CD4-positive, alpha-beta memory T cell (primary cell): ENCODE results near the gene B3GNT5. TPM values are rescaled to one million over a fixed set of nuclear protein-coding genes. Genes with fewer than 3 reads are reported as not detected.

Source experiments
- CTCF ChIA-PET: fragments of 350-600 bp; sonication (Branson Sonifier 250); formaldehyde crosslinking; loops from one replicate; lab custom pipeline; 2021; ENCODE audit warnings: inconsistent platforms; ENCODE audit not compliant: partially characterized antibody; lab: Charles Lee
- POLR2A ChIA-PET: fragments of 350-600 bp; sonication (Branson Sonifier 250); formaldehyde crosslinking; loops from one replicate; lab custom pipeline; 2021; ENCODE audit not compliant: partially characterized antibody; lab: Charles Lee
- DNase-seq, 5 donors: peaks; one replicate each; pipeline versions ENCODE4 v3.0.0 to v3.0.0-alpha.2; 2020 to 2022; ENCODE audit warnings: mixed read lengths in 1 of 5
- H3K27ac ChIP-seq: one replicate; pipeline ENCODE4 v1.7.0; 2013; ENCODE audit warnings: low read depth, low read length
- H3K27me3 ChIP-seq: 2 replicates; pipeline ENCODE4 v1.7.0; 2013; ENCODE audit warnings: mild to moderate bottlenecking, low read length, moderate library complexity; ENCODE audit not compliant: insufficient read depth
- H3K36me3 ChIP-seq: 2 replicates; pipeline ENCODE4 v1.7.0; 2013; ENCODE audit warnings: mild to moderate bottlenecking, low read length, moderate library complexity; ENCODE audit not compliant: insufficient read depth
- H3K4me1 ChIP-seq: 2 replicates; pipeline ENCODE4 v1.7.0; 2013; ENCODE audit warnings: mild to moderate bottlenecking, low read length, moderate library complexity; ENCODE audit not compliant: insufficient read depth
- H3K4me3 ChIP-seq, 2 donors: one replicate each; pipeline ENCODE4 v1.7.0; 2013; ENCODE audit warnings: low read length in 2 of 2, mild to moderate bottlenecking in 1 of 2
- H3K9me3 ChIP-seq, 2 donors: one replicate each; pipeline ENCODE4 v1.7.0; 2013; ENCODE audit warnings: low read length in 2 of 2, control low read depth in 1 of 2; ENCODE audit not compliant: control insufficient read depth in 1 of 2
- H3K27ac Mint-ChIP-seq, 7 donors: one replicate each; pipeline ENCODE4 v1.8.0; 2020 to 2021; ENCODE audit warnings: mixed read lengths in 7 of 7, mild to moderate bottlenecking in 6 of 7, inconsistent platforms in 3 of 7, moderate library complexity in 3 of 7
- H3K27me3 Mint-ChIP-seq, 2 donors: one replicate each; pipeline ENCODE4 v1.8.0; 2020 to 2021; ENCODE audit warnings: mixed read lengths in 2 of 2
- H3K36me3 Mint-ChIP-seq, 2 donors: one replicate each; pipeline ENCODE4 v1.8.0; 2020 to 2021; ENCODE audit warnings: mixed read lengths in 2 of 2, inconsistent platforms in 1 of 2, mild to moderate bottlenecking in 1 of 2
- H3K4me1 Mint-ChIP-seq, 4 donors: one replicate each; pipeline ENCODE4 v1.8.0; 2020 to 2021; ENCODE audit warnings: mixed read lengths in 4 of 4, mild to moderate bottlenecking in 1 of 4
- H3K4me3 Mint-ChIP-seq, 8 donors: one replicate each; pipeline ENCODE4 v1.8.0; 2020 to 2021; ENCODE audit warnings: mixed read lengths in 8 of 8, mild to moderate bottlenecking in 7 of 8, moderate library complexity in 6 of 8, inconsistent platforms in 3 of 8
- H3K9me3 Mint-ChIP-seq, 8 donors: one replicate each; pipeline ENCODE4 v1.8.0; 2020 to 2021; ENCODE audit warnings: mixed read lengths in 8 of 8, mild to moderate bottlenecking in 5 of 8, inconsistent platforms in 3 of 8, moderate library complexity in 1 of 8
- intact Hi-C: fragments of 100-400 bp; cut with micrococcal nuclease; formaldehyde crosslinking; loops from one replicate; pipeline ENCODE4 v1.15.1; 2023
- polyA plus RNA-seq, 2 donors: library from polyadenylated mRNA; unstranded; fragments of 300-500 nt; fragmentation: Illumina TruSeq; gene quantifications; one replicate each; pipeline ENCODE4 v1.2.3, GENCODE V29; 2021
- total RNA-seq, 2 experiments: library from RNA; stranded (reverse); gene quantifications; one replicate each; pipeline ENCODE4 v1.2.3, GENCODE V29; 2021

B3GNT5 gene
- total and polyA plus RNA-seq, 4 experiments from 2014 or later = 0.08 to 0.53 (median 0.33) TPM

- no peaks in the 10 kb centered on the region for H3K9me3 ChIP-seq
- H3K4me1 ChIP-seq = no peaks in the 10 kb centered on the region
- H3K27ac ChIP-seq = no peak overlapping the region
- Mint-ChIP-seq H3K36me3 (peaks cover 0 to 13% of the 10 kb centered on the region in 2 donors), H3K27ac (no peak overlapping the region), H3K9me3 (peaks cover 0 to 1% (median 0%) of the 10 kb centered on the region in 8 donors), H3K27me3 (no peaks in the 10 kb centered on the region), H3K4me3 (no peak overlapping the region), H3K4me1 (no peaks in the 10 kb centered on the region)
- ChIA-PET CTCF (no interaction called here), POLR2A (no interaction called here)
- DNase-seq = no peak
- no peaks in the 10 kb centered on the region for H3K27me3 ChIP-seq
- H3K36me3 ChIP-seq = no peaks in the 10 kb centered on the region
- intact Hi-C loops = no loop called here
- H3K4me3 ChIP-seq = no peak overlapping the region
Observed at GRCh38 chr3:183230826-183231225, 22.2 kb upstream of the B3GNT5 start.

- H3K27me3 Mint-ChIP-seq = no peaks in the 10 kb centered on the region
- Histone ChIP-seq H3K4me3 (no peak overlapping the region), H3K27me3 (no peaks in the 10 kb centered on the region), H3K36me3 (no peaks in the 10 kb centered on the region), H3K4me1 (no peaks in the 10 kb centered on the region), H3K27ac (no peak overlapping the region), H3K9me3 (no peaks in the 10 kb centered on the region)
- ChIA-PET CTCF (no interaction called here), POLR2A (no interaction called here)
- H3K9me3 Mint-ChIP-seq = peaks cover 0 to 1% (median 0%) of the 10 kb centered on the region in 8 donors
- peaks cover 0 to 6% of the 10 kb centered on the region in 2 donors for H3K36me3 Mint-ChIP-seq
- H3K4me1 Mint-ChIP-seq = no peaks in the 10 kb centered on the region
- H3K27ac Mint-ChIP-seq = peak overlapping the region in 1 of 7 donors; percentile 11
- intact Hi-C loops = no loop called here
- no peak overlapping the region for H3K4me3 Mint-ChIP-seq
- DNase-seq = no peak
Observed at GRCh38 chr3:183233966-183234365, 19.1 kb upstream of the B3GNT5 start.

DNA sequence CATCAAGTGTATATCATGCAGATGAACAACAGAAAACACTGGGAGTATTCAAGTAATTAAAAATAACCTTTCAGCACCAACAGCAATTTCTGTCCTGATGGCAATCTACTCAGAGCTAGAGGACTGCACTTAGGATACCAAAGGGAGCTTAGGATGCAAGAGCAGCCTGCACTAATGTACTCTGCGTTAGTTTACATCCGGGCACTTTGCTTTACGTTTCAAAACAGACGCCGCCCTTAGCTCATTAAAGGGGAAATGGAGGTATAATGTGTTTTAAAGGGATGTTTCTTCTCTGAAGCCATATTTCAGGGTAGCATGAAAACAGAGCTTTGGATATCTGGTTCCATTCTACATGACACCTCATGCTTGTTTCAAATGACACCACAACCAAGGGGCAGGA is 14.0 kb upstream of the B3GNT5 start:
- peaks cover 2 to 4% of the 10 kb centered on the region in 2 donors for H3K27me3 Mint-ChIP-seq
- ChIA-PET POLR2A (no interaction called here), CTCF (interaction anchor here (0.7 kb wide), 1 partner anchor 53 kb away, joined by 4 read pairs; no protein-coding TSS in a partner anchor)
- no peaks in the 10 kb centered on the region for H3K4me1 Mint-ChIP-seq
- H3K36me3 Mint-ChIP-seq = peaks cover 15 to 28% of the 10 kb centered on the region in 2 donors
- Histone ChIP-seq H3K4me3 (no peak overlapping the region), H3K4me1 (no peaks in the 10 kb centered on the region), H3K27ac (no peak overlapping the region), H3K36me3 (no peaks in the 10 kb centered on the region), H3K27me3 (no peaks in the 10 kb centered on the region), H3K9me3 (peaks cover 6% of the 10 kb centered on the region in 2 donors)
- peaks cover 0 to 27% (median 22%) of the 10 kb centered on the region in 8 donors for H3K9me3 Mint-ChIP-seq
- no peak for DNase-seq
- no peak overlapping the region for H3K27ac Mint-ChIP-seq
- intact Hi-C loops = no loop called here
- H3K4me3 Mint-ChIP-seq = no peak overlapping the region

GRCh38 chr3:183242431-183242830 is 10.6 kb upstream of the B3GNT5 start:
- H3K4me1 Mint-ChIP-seq = no peaks in the 10 kb centered on the region
- intact Hi-C loops = no loop called here
- POLR2A ChIA-PET = no interaction called here

GRCh38 chr3:183244219-183244618 is 8.8 kb upstream of the B3GNT5 start:
- Histone ChIP-seq H3K9me3 (peaks cover 6% of the 10 kb centered on the region in 2 donors), H3K36me3 (no peaks in the 10 kb centered on the region), H3K4me1 (no peaks in the 10 kb centered on the region), H3K27me3 (no peaks in the 10 kb centered on the region), H3K27ac (no peak overlapping the region), H3K4me3 (no peak overlapping the region)
- peaks cover 2 to 32% (median 24%) of the 10 kb centered on the region in 8 donors for H3K9me3 Mint-ChIP-seq
- H3K27me3 Mint-ChIP-seq = peaks cover 2 to 4% of the 10 kb centered on the region in 2 donors
- H3K4me1 Mint-ChIP-seq = no peaks in the 10 kb centered on the region
- intact Hi-C loops = no loop called here
- no peak overlapping the region for H3K27ac Mint-ChIP-seq
- ChIA-PET CTCF (no interaction called here), POLR2A (no interaction called here)
- no peak overlapping the region for H3K4me3 Mint-ChIP-seq
- no peak for DNase-seq
- peaks cover 15 to 42% of the 10 kb centered on the region in 2 donors for H3K36me3 Mint-ChIP-seq

More at GRCh38 chr3:183242431-183242830, 10.6 kb upstream of the B3GNT5 start:
- no peak overlapping the region for H3K4me3 Mint-ChIP-seq
- H3K36me3 Mint-ChIP-seq = peaks cover 15 to 42% of the 10 kb centered on the region in 2 donors
- Histone ChIP-seq H3K27ac (no peak overlapping the region), H3K4me1 (no peaks in the 10 kb centered on the region), H3K36me3 (no peaks in the 10 kb centered on the region), H3K27me3 (no peaks in the 10 kb centered on the region), H3K9me3 (peaks cover 6% of the 10 kb centered on the region in 2 donors), H3K4me3 (no peak overlapping the region)
- peaks cover 2 to 32% (median 24%) of the 10 kb centered on the region in 8 donors for H3K9me3 Mint-ChIP-seq
- no peak overlapping the region for H3K27ac Mint-ChIP-seq
- H3K27me3 Mint-ChIP-seq = peaks cover 2 to 4% of the 10 kb centered on the region in 2 donors
- CTCF ChIA-PET = no interaction called here
- DNase-seq = no peak

GRCh38 chr3:183244981-183245476 is 8.0 kb upstream of the B3GNT5 start:
- Mint-ChIP-seq H3K36me3 (peaks cover 15 to 42% of the 10 kb centered on the region in 2 donors), H3K9me3 (peaks cover 2 to 32% (median 22%) of the 10 kb centered on the region in 8 donors), H3K4me3 (no peak overlapping the region), H3K27me3 (peaks cover 2 to 3% of the 10 kb centered on the region in 2 donors), H3K27ac (no peak overlapping the region), H3K4me1 (no peaks in the 10 kb centered on the region)
- DNase-seq = no peak
- H3K27ac ChIP-seq = no peak overlapping the region
- intact Hi-C loops = no loop called here
- H3K9me3 ChIP-seq = peaks cover 6% of the 10 kb centered on the region in 2 donors
- H3K27me3 ChIP-seq = no peaks in the 10 kb centered on the region
- POLR2A ChIA-PET = no interaction called here
- H3K36me3 ChIP-seq = no peaks in the 10 kb centered on the region
- H3K4me1 ChIP-seq = no peaks in the 10 kb centered on the region
- H3K4me3 ChIP-seq = no peak overlapping the region
- CTCF ChIA-PET = no interaction called here

DNA sequence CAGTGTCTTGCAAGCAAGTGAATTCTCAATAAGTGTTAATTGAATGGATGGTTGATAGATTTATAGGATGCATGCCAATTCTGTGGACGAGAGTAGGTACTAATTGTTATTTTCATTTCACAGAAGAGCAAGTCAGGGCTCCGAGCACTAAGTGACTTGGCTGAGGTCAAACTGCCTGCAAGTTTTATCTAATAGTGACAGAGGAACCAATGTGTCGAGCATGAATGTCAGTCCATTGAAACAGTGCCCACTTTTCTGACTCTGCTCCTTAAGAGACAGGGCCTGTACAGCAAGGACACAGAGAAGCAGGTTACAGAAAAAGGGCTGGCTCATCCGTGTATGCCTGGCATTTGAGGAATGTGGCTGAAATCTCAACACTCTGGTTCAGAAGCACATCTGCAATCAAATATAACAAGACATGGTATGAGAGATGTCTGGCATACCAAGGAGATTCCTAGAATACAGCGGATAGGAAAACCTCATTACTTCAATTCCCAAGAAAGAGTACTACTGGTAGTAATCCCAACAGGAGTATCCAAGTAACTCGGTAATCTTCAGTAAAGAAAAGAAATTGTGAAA is 6.0 kb upstream of the B3GNT5 start:
- intact Hi-C loops = no loop called here

More for the DNA sequence above, 6.0 kb upstream of the B3GNT5 start:
- ChIA-PET POLR2A (no interaction called here), CTCF (no interaction called here)
- Histone ChIP-seq H3K4me1 (no peaks in the 10 kb centered on the region), H3K9me3 (peaks cover 5 to 6% of the 10 kb centered on the region in 2 donors), H3K27ac (no peak overlapping the region), H3K36me3 (no peaks in the 10 kb centered on the region), H3K27me3 (no peaks in the 10 kb centered on the region), H3K4me3 (no peak overlapping the region)
- Mint-ChIP-seq H3K36me3 (peaks cover 6 to 30% of the 10 kb centered on the region in 2 donors), H3K27me3 (peaks cover 2% of the 10 kb centered on the region in 2 donors), H3K4me1 (no peaks in the 10 kb centered on the region), H3K27ac (no peak overlapping the region), H3K4me3 (no peak overlapping the region), H3K9me3 (peaks cover 2 to 21% (median 13%) of the 10 kb centered on the region in 8 donors)
- DNase-seq = no peak
